ENCODE results near the gene GRPR. TPM values are rescaled to one million over a fixed set of nuclear protein-coding genes. Genes with fewer than 3 reads are reported as not detected.

Gene GRPR
- total and polyA plus RNA-seq, 10 of the 15 experiments (the other 5 are each of a cell fraction or from before 2014, with no cell fraction given), result 0.10 to 3.7 (median 0.21) TPM; not detected in 1

DNA sequence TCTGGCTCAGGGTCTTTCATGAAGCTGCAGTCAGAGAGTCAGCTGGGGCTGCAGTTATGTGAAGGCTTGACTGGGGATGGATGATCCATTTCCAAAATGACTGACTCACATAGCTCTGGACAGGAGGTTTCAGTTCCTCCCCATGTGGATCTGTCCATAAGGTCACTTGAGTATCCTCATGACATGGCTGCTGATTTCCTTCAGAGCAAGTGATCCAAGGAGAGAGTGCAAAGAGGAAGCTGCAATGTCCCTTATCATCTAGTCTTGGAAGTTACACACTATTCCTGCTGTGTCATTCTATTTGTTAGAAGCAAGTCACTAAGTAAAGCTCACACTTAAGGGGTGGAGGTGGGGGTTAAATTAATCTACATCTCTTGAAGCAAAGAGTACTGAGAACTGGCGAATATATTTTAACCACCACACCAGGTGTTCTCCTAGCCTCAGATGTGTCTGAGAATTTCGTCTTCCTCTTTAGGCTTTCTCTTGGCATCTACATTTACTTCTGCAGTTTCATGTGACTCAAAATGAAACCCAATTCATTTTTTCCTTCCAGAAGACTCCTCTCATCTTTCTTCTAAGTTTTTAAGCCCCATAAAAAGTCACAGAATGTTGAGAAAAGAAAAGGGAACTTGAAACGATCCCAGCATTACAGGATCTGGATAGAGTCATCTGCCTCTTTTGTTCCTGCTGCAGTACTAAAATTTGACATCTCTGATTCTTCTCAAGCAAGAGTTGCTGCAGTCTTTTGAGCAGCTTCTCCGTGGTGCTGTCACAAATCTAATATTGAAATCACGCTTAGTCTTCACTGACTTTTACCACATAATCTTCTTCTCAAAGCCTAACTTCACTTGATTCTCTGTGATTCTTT, 3.8 kb upstream of the GRPR start (continued):
- no peak for TF ChIP-seq WRNIP1 (IDR thresholded peaks at IDR 0.05; ENCODE audit: borderline replicate concordance, low read depth, low read length)
- peak; percentile 63; the same call in 1 of the 2 replicates for TF ChIP-seq BCL11A (IDR thresholded peaks at IDR 0.05; ENCODE audit: low read depth, low read length)
- TF ChIP-seq CHD4 (IDR thresholded peaks at IDR 0.05), result no peak
- TF ChIP-seq TCF7 (IDR thresholded peaks at IDR 0.05; ENCODE audit: borderline replicate concordance), result peak; percentile 55; the same call in 1 of the 2 replicates
- no peak for TF ChIP-seq LARP7 (IDR thresholded peaks at IDR 0.05)
- TF ChIP-seq FOXK2 (IDR thresholded peaks at IDR 0.05), result no peak
- TF ChIP-seq, protein P1, sequence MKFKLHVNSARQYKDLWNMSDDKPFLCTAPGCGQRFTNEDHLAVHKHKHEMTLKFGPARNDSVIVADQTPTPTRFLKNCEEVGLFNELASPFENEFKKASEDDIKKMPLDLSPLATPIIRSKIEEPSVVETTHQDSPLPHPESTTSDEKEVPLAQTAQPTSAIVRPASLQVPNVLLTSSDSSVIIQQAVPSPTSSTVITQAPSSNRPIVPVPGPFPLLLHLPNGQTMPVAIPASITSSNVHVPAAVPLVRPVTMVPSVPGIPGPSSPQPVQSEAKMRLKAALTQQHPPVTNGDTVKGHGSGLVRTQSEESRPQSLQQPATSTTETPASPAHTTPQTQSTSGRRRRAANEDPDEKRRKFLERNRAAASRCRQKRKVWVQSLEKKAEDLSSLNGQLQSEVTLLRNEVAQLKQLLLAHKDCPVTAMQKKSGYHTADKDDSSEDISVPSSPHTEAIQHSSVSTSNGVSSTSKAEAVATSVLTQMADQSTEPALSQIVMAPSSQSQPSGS (IDR thresholded peaks at IDR 0.05; ENCODE audit: low read length), result peak; percentile 77
- TF ChIP-seq, protein P2, sequence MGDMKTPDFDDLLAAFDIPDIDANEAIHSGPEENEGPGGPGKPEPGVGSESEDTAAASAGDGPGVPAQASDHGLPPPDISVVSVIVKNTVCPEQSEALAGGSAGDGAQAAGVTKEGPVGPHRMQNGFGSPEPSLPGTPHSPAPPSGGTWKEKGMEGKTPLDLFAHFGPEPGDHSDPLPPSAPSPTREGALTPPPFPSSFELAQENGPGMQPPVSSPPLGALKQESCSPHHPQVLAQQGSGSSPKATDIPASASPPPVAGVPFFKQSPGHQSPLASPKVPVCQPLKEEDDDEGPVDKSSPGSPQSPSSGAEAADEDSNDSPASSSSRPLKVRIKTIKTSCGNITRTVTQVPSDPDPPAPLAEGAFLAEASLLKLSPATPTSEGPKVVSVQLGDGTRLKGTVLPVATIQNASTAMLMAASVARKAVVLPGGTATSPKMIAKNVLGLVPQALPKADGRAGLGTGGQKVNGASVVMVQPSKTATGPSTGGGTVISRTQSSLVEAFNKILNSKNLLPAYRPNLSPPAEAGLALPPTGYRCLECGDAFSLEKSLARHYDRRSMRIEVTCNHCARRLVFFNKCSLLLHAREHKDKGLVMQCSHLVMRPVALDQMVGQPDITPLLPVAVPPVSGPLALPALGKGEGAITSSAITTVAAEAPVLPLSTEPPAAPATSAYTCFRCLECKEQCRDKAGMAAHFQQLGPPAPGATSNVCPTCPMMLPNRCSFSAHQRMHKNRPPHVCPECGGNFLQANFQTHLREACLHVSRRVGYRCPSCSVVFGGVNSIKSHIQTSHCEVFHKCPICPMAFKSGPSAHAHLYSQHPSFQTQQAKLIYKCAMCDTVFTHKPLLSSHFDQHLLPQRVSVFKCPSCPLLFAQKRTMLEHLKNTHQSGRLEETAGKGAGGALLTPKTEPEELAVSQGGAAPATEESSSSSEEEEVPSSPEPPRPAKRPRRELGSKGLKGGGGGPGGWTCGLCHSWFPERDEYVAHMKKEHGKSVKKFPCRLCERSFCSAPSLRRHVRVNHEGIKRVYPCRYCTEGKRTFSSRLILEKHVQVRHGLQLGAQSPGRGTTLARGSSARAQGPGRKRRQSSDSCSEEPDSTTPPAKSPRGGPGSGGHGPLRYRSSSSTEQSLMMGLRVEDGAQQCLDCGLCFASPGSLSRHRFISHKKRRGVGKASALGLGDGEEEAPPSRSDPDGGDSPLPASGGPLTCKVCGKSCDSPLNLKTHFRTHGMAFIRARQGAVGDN (IDR thresholded peaks at IDR 0.05), result no peak
- peak; percentile 87 to 89 for TF ChIP-seq IKZF2 (IDR thresholded peaks at IDR 0.05)
- no peak for TF ChIP-seq HDGF (IDR thresholded peaks at IDR 0.05)
- peak; percentile 87 for TF ChIP-seq EED (IDR thresholded peaks at IDR 0.05; ENCODE audit: low read depth)
- no peak for TF ChIP-seq ESRRA (IDR thresholded peaks at IDR 0.05; ENCODE audit: low read length)
- TF ChIP-seq SIN3A (IDR thresholded peaks at IDR 0.05; ENCODE audit: low read depth, low read length), result no peak
- TF ChIP-seq SIX5 (IDR thresholded peaks at IDR 0.05; ENCODE audit: low read depth, low read length, severe bottlenecking), result no peak
- TF ChIP-seq HDAC6 (IDR thresholded peaks at IDR 0.05; ENCODE audit: unreplicated experiment), result no peak
- TF ChIP-seq SRF (IDR thresholded peaks at IDR 0.05; ENCODE audit: low read depth in 2 of 2, low read length in 2 of 2), result no peak; a peak in 1 of 4 replicates
- no peak for TF ChIP-seq CHD1 (IDR thresholded peaks at IDR 0.05; ENCODE audit: low read depth, low read length)
- peak; percentile 34 for TF ChIP-seq CBX5 (IDR thresholded peaks at IDR 0.05; ENCODE audit: low read depth)
- no peak for TF ChIP-seq FOS (IDR thresholded peaks at IDR 0.05; ENCODE audit: borderline replicate concordance, extremely low read depth, insufficient read length)
- TF ChIP-seq, protein P3, sequence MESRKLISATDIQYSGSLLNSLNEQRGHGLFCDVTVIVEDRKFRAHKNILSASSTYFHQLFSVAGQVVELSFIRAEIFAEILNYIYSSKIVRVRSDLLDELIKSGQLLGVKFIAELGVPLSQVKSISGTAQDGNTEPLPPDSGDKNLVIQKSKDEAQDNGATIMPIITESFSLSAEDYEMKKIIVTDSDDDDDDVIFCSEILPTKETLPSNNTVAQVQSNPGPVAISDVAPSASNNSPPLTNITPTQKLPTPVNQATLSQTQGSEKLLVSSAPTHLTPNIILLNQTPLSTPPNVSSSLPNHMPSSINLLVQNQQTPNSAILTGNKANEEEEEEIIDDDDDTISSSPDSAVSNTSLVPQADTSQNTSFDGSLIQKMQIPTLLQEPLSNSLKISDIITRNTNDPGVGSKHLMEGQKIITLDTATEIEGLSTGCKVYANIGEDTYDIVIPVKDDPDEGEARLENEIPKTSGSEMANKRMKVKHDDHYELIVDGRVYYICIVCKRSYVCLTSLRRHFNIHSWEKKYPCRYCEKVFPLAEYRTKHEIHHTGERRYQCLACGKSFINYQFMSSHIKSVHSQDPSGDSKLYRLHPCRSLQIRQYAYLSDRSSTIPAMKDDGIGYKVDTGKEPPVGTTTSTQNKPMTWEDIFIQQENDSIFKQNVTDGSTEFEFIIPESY (IDR thresholded peaks at IDR 0.05), result no peak
- TF ChIP-seq DPF2 (IDR thresholded peaks at IDR 0.05), result peak; percentile 67
- peak; percentile 91 for TF ChIP-seq TCF12 (IDR thresholded peaks at IDR 0.05; ENCODE audit: low read depth, low read length)
- TF ChIP-seq, protein P4, sequence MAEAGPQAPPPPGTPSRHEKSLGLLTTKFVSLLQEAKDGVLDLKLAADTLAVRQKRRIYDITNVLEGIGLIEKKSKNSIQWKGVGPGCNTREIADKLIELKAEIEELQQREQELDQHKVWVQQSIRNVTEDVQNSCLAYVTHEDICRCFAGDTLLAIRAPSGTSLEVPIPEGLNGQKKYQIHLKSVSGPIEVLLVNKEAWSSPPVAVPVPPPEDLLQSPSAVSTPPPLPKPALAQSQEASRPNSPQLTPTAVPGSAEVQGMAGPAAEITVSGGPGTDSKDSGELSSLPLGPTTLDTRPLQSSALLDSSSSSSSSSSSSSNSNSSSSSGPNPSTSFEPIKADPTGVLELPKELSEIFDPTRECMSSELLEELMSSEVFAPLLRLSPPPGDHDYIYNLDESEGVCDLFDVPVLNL (IDR thresholded peaks at IDR 0.05; ENCODE audit: low read depth, low read length), result no peak
- no peak for TF ChIP-seq CHD2 (IDR thresholded peaks at IDR 0.05; ENCODE audit: borderline replicate concordance, low read depth, low read length)
